ENCODE data around the gene PXK. TPM values are rescaled to one million over a fixed set of nuclear protein-coding genes. Genes with fewer than 3 reads are reported as not detected.
"Not testable (repeated sequence)": the region's sequence is repeated elsewhere in the genome, so short reads cannot be mapped to it uniquely, and the experiment has no call there.

PXK gene
- polyA plus RNA-seq, 3 donors = 7.1 to 21.1 (median 15.4) TPM

DNA sequence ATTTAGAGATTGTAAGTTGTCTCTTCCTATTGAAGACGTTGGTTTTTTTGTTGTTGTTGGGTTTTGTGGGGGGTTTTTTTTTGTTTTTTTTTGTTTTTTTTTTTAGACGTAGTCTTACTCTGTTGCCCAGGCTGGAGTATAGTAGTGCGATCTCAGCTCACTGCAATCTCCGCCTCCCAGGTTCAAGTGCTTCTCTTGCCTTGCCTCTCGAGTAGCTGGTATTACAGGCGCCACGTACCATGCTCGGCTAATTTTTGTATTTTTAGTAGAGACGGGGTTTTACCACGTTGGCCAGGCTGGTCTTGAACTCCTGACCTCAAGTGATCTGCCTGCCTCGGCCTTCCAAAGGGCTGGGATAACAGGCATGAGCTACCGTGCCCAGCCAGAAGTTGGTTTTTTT is 6.5 kb downstream of the PXK start:
- not testable (repeated sequence) for H3K27ac ChIP-seq (ENCODE audit: low read depth, low read length)
- 89 to 94% (median 94%) methylated on average over 12 of the region's 12 CpGs for WGBS, 3 donors

DNA sequence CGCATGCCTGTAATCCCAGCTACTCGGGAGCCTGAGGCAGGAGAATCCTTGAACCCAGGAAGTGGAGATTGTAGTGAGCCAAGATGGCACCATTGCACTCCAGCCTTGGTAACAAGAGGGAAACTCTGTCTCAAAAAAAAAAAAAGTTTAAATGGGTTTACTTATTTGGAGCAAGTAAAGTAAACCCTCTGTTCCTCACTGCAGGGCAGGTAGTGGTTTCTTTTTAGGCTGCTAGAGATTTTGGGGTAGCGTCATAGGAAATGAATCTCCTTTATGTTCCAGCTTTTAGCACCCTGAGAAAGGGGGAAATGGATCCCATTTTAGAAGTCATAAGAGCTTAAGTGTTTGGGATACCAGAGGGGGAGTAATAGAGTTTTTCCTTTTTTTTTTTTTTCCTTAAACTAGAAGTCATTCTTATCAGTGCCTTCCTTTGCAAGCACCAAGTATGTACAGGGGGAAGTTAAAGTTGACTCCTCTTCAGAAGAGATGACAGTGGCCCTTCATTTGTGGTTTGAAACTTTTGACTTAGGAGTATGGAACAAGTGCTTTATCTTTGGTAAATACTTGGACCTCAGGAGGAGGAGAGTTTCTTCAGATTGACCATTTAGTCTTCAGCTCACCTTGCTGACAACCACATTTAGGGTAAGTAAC is 8.0 kb downstream of the PXK start:
- 87 to 92% (median 87%) methylated on average over 3 of the region's 3 CpGs for WGBS, 3 donors
- H3K27ac ChIP-seq (ENCODE audit: low read depth, low read length) = no peak overlapping the region

DNA sequence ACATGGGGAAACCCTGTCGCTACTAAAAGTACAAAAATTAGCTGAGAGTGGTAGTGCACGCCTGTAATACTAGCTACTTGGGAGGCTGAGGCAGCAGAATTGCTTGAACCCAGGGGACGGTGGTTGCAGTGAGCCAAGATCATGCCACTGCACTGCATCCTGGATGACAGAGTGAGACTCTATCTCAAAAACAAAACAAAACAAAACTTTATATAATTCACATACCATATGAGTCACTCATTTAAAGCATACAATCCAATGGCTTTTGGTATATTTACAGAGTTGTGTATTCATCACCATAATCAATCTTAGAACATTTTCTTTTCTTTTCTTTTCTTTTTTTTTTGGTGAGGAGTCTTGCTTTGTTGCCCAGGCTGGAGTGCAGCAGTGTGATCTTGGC is 8.7 kb downstream of the PXK start:
- WGBS, 3 donors = 85 to 93% (median 88%) methylated on average over 3 of the region's 3 CpGs

DNA sequence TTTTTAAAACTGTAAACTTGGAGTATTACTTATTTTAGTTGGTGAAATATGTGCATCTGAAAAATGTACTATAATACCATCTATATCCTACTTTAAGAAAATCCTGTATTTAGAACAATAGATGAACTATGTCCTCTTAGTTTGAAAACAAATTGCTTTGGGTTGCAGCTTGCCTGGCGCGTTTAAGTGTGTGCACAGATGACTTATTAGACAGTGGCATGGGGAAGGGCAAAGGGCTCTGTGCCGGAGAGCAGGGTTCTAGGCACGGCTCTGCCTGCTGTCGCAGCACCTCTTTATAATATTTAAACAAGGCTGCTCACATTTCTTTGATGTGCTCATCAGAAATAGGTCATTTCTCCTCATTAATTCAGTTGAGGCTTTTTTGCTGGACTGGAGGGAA is 10.0 kb downstream of the PXK start:
- WGBS, 3 donors = 57 to 84% (median 63%) methylated on average over 5 of the region's 5 CpGs
- no peak overlapping the region for H3K27ac ChIP-seq (ENCODE audit: low read depth, low read length)

More for the DNA sequence above, 8.7 kb downstream of the PXK start:
- no peak overlapping the region for H3K27ac ChIP-seq (ENCODE audit: low read depth, low read length)

DNA sequence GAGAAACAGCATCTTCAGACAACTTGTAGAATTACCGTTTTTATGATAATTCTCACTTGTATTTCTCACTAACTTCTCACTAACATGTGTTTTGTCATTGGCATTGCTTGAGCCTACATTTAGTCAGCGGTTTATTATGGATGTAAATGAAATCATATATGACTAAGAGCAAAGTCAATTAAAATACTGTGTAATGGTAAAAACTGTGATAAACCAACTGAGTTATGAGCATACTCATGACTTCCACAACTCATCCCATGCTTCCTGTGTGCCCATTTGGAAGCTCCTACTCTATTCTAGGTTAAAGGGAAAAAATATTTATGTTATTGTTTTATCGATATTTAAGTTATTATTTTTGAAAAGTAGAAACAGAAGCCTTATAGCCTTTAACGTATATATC is 12.8 kb downstream of the PXK start:
- no peak overlapping the region for H3K27ac ChIP-seq (ENCODE audit: low read depth, low read length)
- WGBS, 3 donors = 94 to 97% (median 95%) methylated on average over 4 of the region's 4 CpGs

DNA sequence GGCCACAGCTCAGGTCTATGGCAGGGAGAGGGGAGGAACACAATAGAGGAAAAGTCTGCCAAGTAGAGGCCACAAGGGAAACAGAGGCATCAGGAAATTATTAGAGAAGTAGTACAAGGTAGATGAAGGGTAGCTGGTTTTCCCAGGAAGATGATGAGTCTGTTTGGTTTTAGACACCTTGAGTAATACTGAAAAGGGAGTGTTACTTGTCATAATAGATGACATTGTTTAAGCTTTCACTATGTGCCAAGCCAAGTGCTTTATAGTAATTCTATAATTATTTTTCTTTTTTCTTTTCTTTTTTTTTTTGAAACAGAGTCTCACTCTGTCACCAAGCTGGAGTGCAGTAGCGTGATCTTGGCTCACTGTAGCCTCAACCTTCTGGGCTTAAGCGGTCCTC is 13.7 kb downstream of the PXK start:
- 82 to 100% (median 95%) methylated on average over 2 of the region's 2 CpGs for WGBS, 3 donors
- no peak overlapping the region for H3K27ac ChIP-seq (ENCODE audit: low read depth, low read length)

DNA sequence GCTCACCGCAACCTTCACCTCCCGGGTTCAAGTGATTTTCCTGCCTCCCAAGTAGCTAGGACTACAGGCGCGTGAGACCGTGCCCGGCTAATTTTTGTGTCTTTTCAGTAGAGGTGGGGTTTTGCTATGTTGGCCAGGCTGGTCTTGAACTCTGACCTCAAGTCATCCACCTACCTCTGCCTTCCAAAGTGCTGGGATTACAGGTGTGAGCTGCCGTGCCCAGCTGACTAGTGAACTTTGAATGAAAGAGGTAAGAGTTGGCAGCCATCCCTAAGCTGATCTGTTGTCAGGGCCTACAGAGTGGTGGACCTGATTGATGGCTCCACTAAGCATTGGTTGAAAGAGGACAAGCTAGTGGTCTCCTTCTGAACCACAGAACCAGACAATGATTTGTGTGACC is 15.3 kb downstream of the PXK start:
- H3K27ac ChIP-seq (ENCODE audit: low read depth, low read length) = no peak overlapping the region
- 89 to 97% (median 96%) methylated on average over 7 of the region's 7 CpGs for WGBS, 3 donors

DNA sequence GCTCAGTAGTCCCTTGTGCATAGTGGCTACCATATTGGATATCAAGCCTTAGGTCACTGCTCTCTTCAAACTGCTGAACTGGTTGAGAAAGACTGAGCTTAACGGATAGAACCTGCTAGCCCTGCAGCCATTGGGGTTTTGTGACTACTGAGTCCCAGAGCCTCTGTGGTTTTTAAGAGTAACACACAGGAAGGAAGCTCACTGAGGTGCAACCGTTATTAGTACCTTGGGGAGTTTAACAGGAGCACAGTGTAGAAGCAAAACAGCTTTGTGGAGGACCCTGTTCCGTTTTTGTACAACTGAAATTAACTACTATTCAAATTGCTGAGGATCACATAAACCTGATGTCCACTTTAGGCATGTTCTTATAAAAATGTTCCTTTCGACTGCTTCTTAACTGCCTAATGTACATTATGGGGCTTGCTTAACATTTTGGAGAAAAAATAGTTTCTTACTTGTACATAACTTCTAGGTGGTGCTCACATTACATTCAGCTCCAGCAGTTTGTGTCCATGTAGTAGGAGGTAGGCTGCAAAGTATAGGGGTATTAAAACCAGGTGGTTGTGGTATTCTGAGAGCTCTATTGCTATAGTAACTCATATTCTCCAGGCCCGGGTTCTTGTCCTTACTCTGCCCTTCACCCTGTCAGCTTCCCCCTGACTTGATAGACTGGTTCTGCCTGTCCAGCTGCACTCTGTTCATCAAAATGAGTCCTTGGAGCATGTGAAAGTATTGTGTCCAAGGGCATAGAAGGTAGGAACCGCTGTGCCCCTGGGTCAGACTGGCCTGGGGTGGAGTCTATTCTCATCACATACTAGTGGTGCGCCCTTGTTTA is 17.3 kb downstream of the PXK start:
- WGBS, 3 donors = 65 to 67% (median 66%) methylated on average over 7 of the region's 7 CpGs

DNA sequence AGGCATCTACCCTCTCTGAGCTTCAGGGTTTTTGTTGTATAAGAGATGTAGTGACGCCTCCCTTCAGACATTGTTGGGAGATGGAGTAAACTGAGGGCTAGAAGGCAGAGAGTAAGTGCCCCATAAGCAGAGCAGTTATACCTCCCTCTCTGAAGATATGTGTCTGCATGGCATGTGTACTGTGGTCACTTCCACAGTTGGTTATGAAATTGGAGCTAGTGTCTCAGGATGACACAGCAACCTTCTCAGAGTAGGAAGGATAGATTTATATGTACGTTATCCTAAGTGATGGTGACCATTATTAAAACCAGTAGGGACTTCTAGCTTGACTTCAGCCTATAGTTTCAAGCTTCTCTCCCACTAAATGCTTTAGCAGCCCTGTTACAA is 17.9 kb downstream of the PXK start:
- 71 to 91% (median 91%) methylated on average over 2 of the region's 2 CpGs for WGBS, 3 donors
- H3K27ac ChIP-seq (ENCODE audit: low read depth, low read length) = no peak overlapping the region

More for the DNA sequence above, 17.3 kb downstream of the PXK start:
- H3K27ac ChIP-seq (ENCODE audit: low read depth, low read length) = no peak overlapping the region

DNA sequence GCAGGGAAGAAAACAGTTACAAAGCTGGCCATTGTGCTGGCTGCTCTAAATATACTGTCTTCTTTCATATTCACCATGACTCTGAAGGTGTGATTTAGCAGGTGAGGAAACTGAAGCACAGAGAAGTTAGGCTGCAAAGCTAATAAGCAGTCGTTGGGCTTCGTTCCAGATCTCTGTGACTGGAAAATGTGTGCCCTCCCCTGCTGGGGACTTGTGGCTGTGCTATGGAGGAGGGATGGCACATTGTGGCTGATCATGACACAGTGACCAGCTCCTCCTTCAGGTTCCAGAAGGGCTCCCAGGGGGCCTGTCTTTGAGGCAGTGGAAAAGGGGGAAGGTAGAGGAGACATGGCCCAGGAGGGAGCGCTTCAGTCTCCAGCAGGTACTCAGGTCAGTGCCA is 19.2 kb downstream of the PXK start:
- 57 to 79% (median 62%) methylated on average over 3 of the region's 3 CpGs for WGBS, 3 donors
- no peak overlapping the region for H3K27ac ChIP-seq (ENCODE audit: low read depth, low read length)

DNA sequence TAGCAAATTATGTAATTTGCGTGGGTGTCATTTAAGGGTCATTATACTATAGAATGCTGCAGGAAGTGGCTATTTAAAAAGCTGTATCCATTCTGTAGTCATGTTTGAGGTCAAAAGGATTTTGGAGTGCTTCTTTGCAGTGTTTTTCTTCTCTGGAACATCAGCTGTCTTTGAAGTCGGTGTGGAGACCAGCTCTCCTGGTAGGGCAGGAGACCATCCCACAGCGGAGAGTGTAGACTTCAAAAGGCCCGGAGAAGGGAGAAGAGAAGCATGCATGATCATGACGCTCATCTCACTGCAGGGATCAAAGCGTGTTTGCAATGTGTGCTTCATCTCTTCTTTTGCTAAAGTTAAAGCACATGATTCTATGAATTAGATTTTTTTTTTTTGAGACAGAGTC is 19.9 kb downstream of the PXK start:
- no peak overlapping the region for H3K27ac ChIP-seq (ENCODE audit: low read depth, low read length)
- WGBS, 3 donors = 82 to 91% (median 90%) methylated on average over 6 of the region's 6 CpGs

DNA sequence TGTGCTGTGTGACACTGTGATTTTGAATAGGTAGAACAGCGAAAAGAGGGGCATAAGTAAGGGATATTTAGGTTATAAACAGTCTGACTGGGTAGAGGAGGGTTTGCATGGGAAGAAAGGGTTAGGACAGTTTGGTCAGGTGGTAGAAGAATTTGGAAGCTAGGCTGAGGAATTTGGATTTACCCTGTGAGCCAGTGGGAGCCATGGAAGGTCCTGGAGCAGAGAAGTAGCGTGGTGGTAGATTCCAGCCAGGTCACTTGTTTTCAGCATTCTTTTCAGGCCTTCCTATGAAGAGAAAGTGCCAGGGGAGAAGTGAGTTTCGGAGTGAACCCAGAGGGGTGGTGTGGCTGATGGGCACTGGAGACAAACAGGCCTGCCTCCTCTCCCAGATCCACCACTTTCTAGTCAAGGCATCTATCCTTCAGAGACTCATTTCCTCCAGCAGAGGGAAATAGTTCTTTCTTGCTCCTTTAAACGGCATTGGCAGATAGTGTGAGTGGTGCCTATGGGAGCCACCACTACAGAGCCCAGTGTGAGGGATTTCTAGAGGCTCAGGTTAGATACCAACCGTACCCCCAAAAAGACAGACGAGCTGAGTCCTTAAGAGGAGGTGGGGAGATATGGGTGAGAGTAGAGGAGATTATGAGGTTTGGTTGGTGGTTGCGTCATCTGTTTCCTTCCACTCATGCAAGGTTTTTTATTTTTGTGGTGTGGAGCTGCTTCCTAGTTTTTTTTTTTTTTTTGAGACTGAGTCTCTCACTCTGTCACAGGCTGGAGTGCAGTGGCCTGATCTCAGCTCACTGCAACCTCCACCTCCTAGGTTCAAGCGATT is 21.2 kb downstream of the PXK start:
- 66 to 90% (median 74%) methylated on average over 8 of the region's 8 CpGs for WGBS, 3 donors
- H3K27ac ChIP-seq (ENCODE audit: low read depth, low read length) = no peak overlapping the region

DNA sequence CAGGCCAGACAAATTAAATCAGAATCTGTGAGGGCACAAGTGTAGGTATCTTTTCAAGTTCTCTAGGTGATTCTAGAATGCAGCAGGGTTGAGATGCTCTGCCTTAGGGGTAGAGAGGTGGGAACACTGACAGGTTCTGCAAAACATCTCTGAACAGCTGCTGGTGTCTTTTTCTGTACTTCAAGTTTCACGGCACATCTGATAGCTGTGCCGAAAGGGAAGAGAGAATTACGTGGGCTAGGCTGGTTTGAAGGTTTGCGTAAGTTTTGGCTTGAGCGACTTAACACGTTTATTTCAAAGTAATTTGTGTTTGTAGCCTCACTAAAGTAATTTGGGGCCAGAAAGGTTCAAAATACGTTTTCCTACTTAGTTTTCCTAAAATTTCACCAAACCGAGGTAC is 22.5 kb downstream of the PXK start:
- 63 to 88% (median 67%) methylated on average over 8 of the region's 8 CpGs for WGBS, 3 donors
- H3K27ac ChIP-seq (ENCODE audit: low read depth, low read length) = no peak overlapping the region

DNA sequence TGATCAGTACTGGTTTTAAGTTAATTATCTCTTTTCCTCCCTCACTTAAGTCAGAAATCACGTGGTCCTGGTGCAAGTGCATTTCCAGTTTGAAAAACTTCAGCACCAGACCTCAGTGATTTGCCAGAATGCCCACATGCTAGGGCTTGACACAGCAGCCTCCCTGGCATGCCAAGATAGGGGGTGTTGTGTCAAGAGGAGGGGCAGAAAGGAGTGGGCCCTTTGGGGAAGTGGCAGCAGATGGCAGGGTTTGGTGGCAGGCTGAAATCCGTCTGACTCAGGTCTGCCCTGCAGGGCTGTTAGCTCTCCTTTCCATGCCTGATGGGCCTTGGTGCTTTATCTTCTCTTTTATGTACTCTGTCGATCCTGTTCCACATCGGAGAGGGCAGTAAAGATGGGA is 23.4 kb downstream of the PXK start:
- 35 to 52% (median 36%) methylated on average over 4 of the region's 4 CpGs for WGBS, 3 donors
- no peak overlapping the region for H3K27ac ChIP-seq (ENCODE audit: low read depth, low read length)

DNA sequence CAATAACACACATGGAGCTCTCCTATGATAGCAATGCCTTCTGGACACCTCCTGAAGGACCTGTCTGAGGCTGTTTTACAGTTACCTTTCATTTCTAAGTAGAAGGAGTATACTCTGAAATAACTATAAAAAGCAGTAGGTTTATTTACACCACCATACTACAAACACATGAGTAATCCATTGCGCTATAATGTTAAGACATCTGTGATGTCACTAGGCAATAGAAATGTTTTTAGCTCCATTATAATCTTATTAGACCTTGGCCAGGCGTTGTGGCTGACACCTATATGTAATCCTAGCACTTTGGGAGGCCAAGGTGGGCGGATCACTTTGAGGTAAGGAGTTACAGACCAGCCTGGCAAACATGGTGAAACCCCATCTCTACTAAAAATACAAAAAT is 24.7 kb downstream of the PXK start:
- 94 to 97% (median 96%) methylated on average over 3 of the region's 3 CpGs for WGBS, 3 donors
- no peak overlapping the region for H3K27ac ChIP-seq (ENCODE audit: low read depth, low read length)

DNA sequence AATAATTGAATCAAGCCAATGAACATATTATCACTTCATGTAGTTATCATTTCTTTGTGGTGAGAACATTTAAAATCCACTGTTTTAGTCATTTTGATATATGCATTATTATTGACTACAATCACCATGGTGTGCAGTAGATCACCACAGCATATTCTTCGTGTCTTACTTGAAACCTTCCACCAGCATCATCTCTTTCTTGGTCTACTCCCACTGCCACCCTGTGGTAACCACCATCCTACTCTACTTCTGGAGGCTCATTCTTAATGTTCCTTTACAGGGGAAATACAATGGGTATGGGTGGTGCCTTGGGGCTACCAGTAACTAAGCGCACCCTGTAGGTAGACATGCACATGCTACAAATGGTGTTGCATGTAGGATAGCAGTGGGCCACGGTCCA is 25.4 kb downstream of the PXK start:
- 92 to 98% (median 95%) methylated on average over 3 of the region's 3 CpGs for WGBS, 3 donors
- no peak overlapping the region for H3K27ac ChIP-seq (ENCODE audit: low read depth, low read length)

DNA sequence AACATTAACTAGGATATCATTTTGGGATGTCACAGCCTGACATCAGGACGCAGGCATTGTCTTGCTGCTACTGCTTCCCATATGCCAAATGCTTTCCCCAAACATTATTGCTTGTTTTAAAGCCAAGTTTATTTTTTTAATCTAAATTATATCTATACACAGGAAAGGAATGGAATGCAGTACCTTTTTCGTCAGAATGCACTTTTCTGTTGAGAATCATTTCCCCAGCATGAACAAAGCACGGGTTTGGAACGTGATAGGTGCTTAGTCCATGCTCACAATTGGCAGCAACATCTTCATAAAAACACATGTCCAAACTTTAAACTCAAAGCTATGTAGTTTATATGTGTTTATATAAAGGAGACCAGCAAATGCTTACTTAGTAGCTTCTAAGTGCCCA is 26.1 kb downstream of the PXK start:
- WGBS, 3 donors = 86 to 89% (median 89%) methylated on average over 4 of the region's 4 CpGs
- no peak overlapping the region for H3K27ac ChIP-seq (ENCODE audit: low read depth, low read length)

DNA sequence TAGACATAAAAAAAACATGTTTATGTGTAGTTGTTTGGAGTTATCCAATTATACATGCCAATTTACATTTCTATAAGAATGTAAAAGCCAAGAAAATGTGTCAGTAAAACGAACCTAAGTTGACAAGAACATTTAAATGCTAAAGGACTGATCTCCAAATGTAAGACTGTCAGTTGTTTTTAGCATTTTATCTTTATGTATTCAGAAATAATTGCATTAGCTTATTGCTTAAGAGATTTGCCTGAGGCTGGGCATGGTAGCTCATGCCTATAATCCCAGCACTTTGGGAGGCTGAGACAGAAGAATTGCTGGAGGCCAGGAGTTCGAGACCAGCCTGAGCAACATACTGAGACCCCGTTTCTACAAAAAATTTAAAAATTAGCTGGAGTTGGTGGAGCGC is 26.9 kb downstream of the PXK start:
- H3K27ac ChIP-seq (ENCODE audit: low read depth, low read length) = no peak overlapping the region
- WGBS, 3 donors = 93 to 98% (median 96%) methylated on average over 4 of the region's 4 CpGs

DNA sequence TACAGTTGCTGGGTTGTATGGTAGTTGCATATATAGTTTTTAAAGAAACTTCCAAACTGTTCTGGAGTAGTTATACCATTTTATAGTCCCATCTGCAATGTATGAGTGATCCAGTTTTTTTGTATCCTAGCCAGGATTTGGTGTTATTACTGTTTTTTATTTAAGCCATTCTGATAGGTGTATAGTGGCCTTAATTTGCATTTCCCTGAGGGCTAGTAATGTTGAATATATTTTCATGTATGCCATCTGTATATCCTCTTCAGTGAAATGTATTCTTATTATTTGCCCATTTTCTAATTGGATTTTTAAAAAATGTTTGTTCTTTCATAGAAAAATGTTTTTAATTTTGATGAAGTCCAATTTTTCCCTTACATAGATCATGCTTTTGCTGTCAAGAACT is 29.2 kb downstream of the PXK start:
- no peak overlapping the region for H3K27ac ChIP-seq (ENCODE audit: low read depth, low read length)
